OCI-LY7 (cell line): ENCODE measurements around the gene DENND1B. TPM values are rescaled to one million over a fixed set of nuclear protein-coding genes. Genes with fewer than 3 reads are reported as not detected.

Experiments used
- BruUV-seq: library from RNA; stranded (reverse); fragments of 400-500 nt; replicated peaks from 2 replicates; lab custom pipeline; 2021; lab: Mats Ljungman, UMichigan
- CTCF ChIA-PET: fragments of 300-600 bp; sonication (Branson Sonifier 250); formaldehyde crosslinking; loops from one replicate; lab custom pipeline; 2022; ENCODE audit warnings: antibody characterized with exemption; ENCODE audit not compliant: unreplicated experiment; lab: Charles Lee
- POLR2A ChIA-PET: fragments of 300-600 bp; sonication (Branson Sonifier 250); formaldehyde crosslinking; loops from one replicate; lab custom pipeline; 2022; ENCODE audit warnings: antibody characterized with exemption; lab: Charles Lee
- DNase-seq: peaks from one replicate; pipeline ENCODE4 v3.0.0-alpha.2; 2015; ENCODE audit warnings: low spot score
- H2AFZ ChIP-seq: fragments of 200-600 bp; sonication (generic), shearing (Covaris generic); 2 replicates; pipeline ENCODE4 v1.6.1; 2014; ENCODE audit warnings: mild to moderate bottlenecking, antibody characterized with exemption, low read length, moderate library complexity
- H3K27ac ChIP-seq: fragments of 200-600 bp; sonication (generic); 2 replicates; pipeline ENCODE4 v1.5.1; 2014; ENCODE audit warnings: mixed run types, low read depth, mild to moderate bottlenecking, moderate library complexity, low read length, inconsistent platforms; ENCODE audit not compliant: poor library complexity, severe bottlenecking
- H3K36me3 ChIP-seq: fragments of 200-600 bp; sonication (generic); 2 replicates; pipeline ENCODE4 v1.6.1; 2014; ENCODE audit warnings: mild to moderate bottlenecking, antibody characterized with exemption, low read length, moderate library complexity, mixed read lengths; ENCODE audit not compliant: insufficient read depth
- H3K4me1 ChIP-seq: fragments of 200-600 bp; sonication (generic); 2 replicates; pipeline ENCODE4 v1.5.1; 2014; ENCODE audit warnings: mild to moderate bottlenecking, low read length; ENCODE audit not compliant: insufficient read depth, poor library complexity, severe bottlenecking
- H3K4me2 ChIP-seq: fragments of 200-600 bp; sonication (generic); 2 replicates; pipeline ENCODE4 v1.6.1; 2014; ENCODE audit warnings: mild to moderate bottlenecking, low read length
- H3K4me3 ChIP-seq: fragments of 200-600 bp; sonication (generic); 2 replicates; pipeline ENCODE4 v1.5.1; 2014; ENCODE audit warnings: mild to moderate bottlenecking, low read depth, low read length; ENCODE audit not compliant: poor library complexity, severe bottlenecking
- H3K79me2 ChIP-seq: fragments of 200-600 bp; sonication (generic); 2 replicates; pipeline ENCODE4 v1.6.1; 2016; ENCODE audit warnings: low read depth, mild to moderate bottlenecking, low read length, moderate library complexity, mixed read lengths; ENCODE audit not compliant: insufficient read depth
- H3K9me2 ChIP-seq: fragments of 200-600 bp; sonication (generic); 2 replicates; pipeline ENCODE4 v1.6.1; 2016; ENCODE audit warnings: mild to moderate bottlenecking, low read length, mixed read lengths; ENCODE audit not compliant: insufficient read depth
- H3K9me3 ChIP-seq: fragments of 200-600 bp; sonication (generic); 2 replicates; pipeline ENCODE4 v1.6.1; 2014; ENCODE audit warnings: mild to moderate bottlenecking, mixed run types, low read length, mixed read lengths
- H4K20me1 ChIP-seq: fragments of 200-600 bp; sonication (generic); 2 replicates; pipeline ENCODE4 v1.6.1; 2014; ENCODE audit warnings: mild to moderate bottlenecking, antibody characterized with exemption, low read length, moderate library complexity, mixed read lengths; ENCODE audit not compliant: insufficient read depth
- EZH2phosphoT487 ChIP-seq: fragments of 200-600 bp; sonication (generic); IDR thresholded peaks from 2 replicates; pipeline ENCODE4 v1.6.1; 2018; ENCODE audit warnings: low read depth, borderline replicate concordance, mild to moderate bottlenecking, mixed run types, antibody characterized with exemption, low read length, moderate library complexity, mixed read lengths
- intact Hi-C: fragments of 100-400 bp; cut with micrococcal nuclease; formaldehyde crosslinking; loops from one replicate; pipeline ENCODE4 v1.10.0; 2022; ENCODE audit not compliant: unreplicated experiment
- total RNA-seq, 2 experiments: library from RNA; depleted of rRNA in 1 of 2; stranded (reverse); fragments of >200 nt in 1 of 2; shearing (Covaris generic) in 1 of 2; gene quantifications; 2 replicates each; pipeline ENCODE4 v1.2.3, GENCODE V29; 2014 to 2022
- TF ChIP-seq, protein P1 (sequence below): fragments of 200-600 bp; sonication (generic); conservative IDR thresholded peaks from 2 replicates; pipeline ENCODE4 v1.5.1; 2014; ENCODE audit warnings: mild to moderate bottlenecking, antibody characterized with exemption, low read length, moderate library complexity, mixed read lengths

The DENND1B gene
- total RNA-seq, 2 experiments from 2014 or later = 17.4 to 43.0 TPM

DNA sequence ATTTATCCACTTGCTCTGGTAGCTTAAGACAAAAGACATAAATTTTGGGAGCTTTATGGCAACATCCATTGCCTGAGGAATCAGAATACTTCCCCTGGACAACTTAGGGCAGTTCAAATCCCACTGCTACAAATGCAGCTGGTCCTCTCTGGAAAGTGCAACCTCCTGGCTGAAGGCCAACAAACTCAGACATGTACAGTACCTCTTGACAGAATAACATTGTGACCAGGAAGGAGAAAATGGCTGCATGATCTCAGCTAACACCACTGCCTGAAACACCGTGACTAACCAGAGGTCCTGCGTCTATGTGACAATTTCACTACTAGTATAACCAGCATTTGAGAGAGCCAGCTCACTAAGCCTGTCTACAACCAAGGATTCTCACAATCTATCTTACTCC lies 288.3 kb downstream of the DENND1B start:
- ChIA-PET POLR2A (no interaction called here), CTCF (no interaction called here)
- no TSS peak for BruUV-seq
- Histone ChIP-seq H3K27ac (no peak overlapping the region), H3K4me2 (no peak overlapping the region), H2AFZ (no peak overlapping the region), H4K20me1 (no peaks in the 10 kb centered on the region), H3K9me2 (no peaks in the 10 kb centered on the region), H3K4me3 (no peak overlapping the region), H3K9me3 (no peaks in the 10 kb centered on the region), H3K36me3 (no peaks in the 10 kb centered on the region), H3K79me2 (no peaks in the 10 kb centered on the region), H3K4me1 (no peaks in the 10 kb centered on the region)
- no peak for DNase-seq
- intact Hi-C loops = no loop called here
- TF ChIP-seq, protein P1, sequence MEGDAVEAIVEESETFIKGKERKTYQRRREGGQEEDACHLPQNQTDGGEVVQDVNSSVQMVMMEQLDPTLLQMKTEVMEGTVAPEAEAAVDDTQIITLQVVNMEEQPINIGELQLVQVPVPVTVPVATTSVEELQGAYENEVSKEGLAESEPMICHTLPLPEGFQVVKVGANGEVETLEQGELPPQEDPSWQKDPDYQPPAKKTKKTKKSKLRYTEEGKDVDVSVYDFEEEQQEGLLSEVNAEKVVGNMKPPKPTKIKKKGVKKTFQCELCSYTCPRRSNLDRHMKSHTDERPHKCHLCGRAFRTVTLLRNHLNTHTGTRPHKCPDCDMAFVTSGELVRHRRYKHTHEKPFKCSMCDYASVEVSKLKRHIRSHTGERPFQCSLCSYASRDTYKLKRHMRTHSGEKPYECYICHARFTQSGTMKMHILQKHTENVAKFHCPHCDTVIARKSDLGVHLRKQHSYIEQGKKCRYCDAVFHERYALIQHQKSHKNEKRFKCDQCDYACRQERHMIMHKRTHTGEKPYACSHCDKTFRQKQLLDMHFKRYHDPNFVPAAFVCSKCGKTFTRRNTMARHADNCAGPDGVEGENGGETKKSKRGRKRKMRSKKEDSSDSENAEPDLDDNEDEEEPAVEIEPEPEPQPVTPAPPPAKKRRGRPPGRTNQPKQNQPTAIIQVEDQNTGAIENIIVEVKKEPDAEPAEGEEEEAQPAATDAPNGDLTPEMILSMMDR = no peak
- TF ChIP-seq EZH2phosphoT487 = no peak

DNA sequence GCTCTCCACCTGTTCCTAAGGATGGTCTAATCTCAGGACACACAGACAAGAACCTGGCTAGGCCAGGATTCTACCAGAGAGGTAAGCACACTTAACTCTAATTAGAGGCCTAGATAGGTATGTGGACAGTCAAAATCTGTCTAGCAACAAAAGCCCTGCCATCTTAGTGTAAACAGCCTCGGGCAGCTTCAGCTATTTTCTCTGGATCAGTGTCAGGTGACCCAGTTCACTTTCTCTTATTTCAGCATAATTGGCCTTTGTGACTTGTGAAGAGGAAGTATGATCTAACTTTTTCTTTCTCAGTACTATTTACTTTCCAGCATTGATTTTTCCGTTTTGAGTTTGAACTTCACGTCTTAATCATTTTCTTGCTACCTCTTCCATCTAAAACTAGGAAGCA lies 289.5 kb downstream of the DENND1B start:
- DNase-seq = no peak
- H3K4me2 ChIP-seq = no peak overlapping the region
- no TSS peak for BruUV-seq
- no peak for TF ChIP-seq EZH2phosphoT487
- TF ChIP-seq, protein P1 = no peak
- ChIA-PET CTCF (no interaction called here), POLR2A (interaction anchor here (0.7 to 1.2 kb wide), 2 partner anchors 18 to 45 kb away, joined by 3 to 5 read pairs; no protein-coding TSS in a partner anchor)
- no peaks in the 10 kb centered on the region for H3K36me3 ChIP-seq
- H3K79me2 ChIP-seq = no peaks in the 10 kb centered on the region
- no peak overlapping the region for H2AFZ ChIP-seq
- H3K4me1 ChIP-seq = no peaks in the 10 kb centered on the region
- H3K9me3 ChIP-seq = no peaks in the 10 kb centered on the region
- intact Hi-C loops = no loop called here
- no peaks in the 10 kb centered on the region for H3K9me2 ChIP-seq
- no peak overlapping the region for H3K27ac ChIP-seq
- H4K20me1 ChIP-seq = no peaks in the 10 kb centered on the region
- no peak overlapping the region for H3K4me3 ChIP-seq

DNA sequence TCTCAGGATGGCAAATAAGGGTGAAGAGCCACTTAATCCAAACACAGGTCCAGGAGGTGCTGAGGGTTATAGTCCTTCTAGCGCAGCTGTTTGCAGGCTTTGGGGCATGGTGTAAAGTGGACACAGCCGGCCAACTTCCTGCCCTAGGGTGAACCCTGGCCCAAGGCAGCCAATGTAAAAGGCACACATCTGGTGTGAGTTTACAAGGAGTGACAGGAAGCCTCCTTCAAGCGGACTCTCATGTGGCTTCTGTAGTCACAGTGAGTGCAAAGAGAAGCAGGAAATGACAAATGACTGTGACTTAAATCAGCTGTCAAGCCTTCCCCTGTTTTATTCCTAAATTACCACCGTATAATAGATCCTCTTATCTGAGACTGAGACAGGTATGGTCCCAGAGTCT lies 294.2 kb downstream of the DENND1B start:
- Histone ChIP-seq H3K4me2 (no peak overlapping the region), H3K4me1 (no peaks in the 10 kb centered on the region), H3K79me2 (no peaks in the 10 kb centered on the region), H3K9me2 (no peaks in the 10 kb centered on the region), H3K36me3 (no peaks in the 10 kb centered on the region), H2AFZ (no peak overlapping the region), H3K9me3 (no peaks in the 10 kb centered on the region), H4K20me1 (no peaks in the 10 kb centered on the region), H3K27ac (no peak overlapping the region), H3K4me3 (no peak overlapping the region)
- intact Hi-C loops = no loop called here
- CTCF ChIA-PET = no interaction called here
- POLR2A ChIA-PET = interaction anchor here (1.3 kb wide), 1 partner anchor 10 kb away, joined by 3 read pairs; no protein-coding TSS in a partner anchor
- DNase-seq = peak; percentile 7
- no peak for TF ChIP-seq EZH2phosphoT487
- TF ChIP-seq, protein P1 = no peak
- no TSS peak for BruUV-seq
